Liver (tissue), 9 donors: ENCODE data around the gene SRCAP. TPM values are rescaled to one million over a fixed set of nuclear protein-coding genes. Genes with fewer than 3 reads are reported as not detected.
A peak's percentile ranks its signal among the peaks of the same experiment; 100 is the strongest.

Experiments used
- DNase-seq: peaks from one replicate; pipeline ENCODE4 v3.0.0-alpha.2; 2017; ENCODE audit warnings: low spot score
- H3K27ac ChIP-seq, 2 donors: one replicate each; pipeline ENCODE4 v1.7.0; 2013; ENCODE audit warnings: inconsistent platforms in 2 of 2, low read length in 2 of 2, control low read depth in 1 of 2, low read depth in 1 of 2, mild to moderate bottlenecking in 1 of 2
- H3K27me3 ChIP-seq, 4 donors: one replicate each; pipeline versions ENCODE4 v1.6.1 to v1.7.0; 2013; ENCODE audit warnings: low read length in 3 of 4, inconsistent platforms in 1 of 4, mild to moderate bottlenecking in 1 of 4, moderate library complexity in 1 of 4; ENCODE audit not compliant: control insufficient read depth in 4 of 4, insufficient read depth in 4 of 4
- H3K36me3 ChIP-seq, 4 donors: one replicate each; pipeline versions ENCODE4 v1.6.1 to v1.7.0; 2013; ENCODE audit warnings: low read length in 3 of 4, mild to moderate bottlenecking in 3 of 4, low read depth in 1 of 4, moderate library complexity in 1 of 4; ENCODE audit not compliant: control insufficient read depth in 4 of 4, insufficient read depth in 3 of 4
- H3K4me1 ChIP-seq, 4 donors: one replicate each; pipeline versions ENCODE4 v1.6.1 to v1.7.0; 2013; ENCODE audit warnings: low read length in 3 of 4, mild to moderate bottlenecking in 3 of 4, moderate library complexity in 1 of 4; ENCODE audit not compliant: control insufficient read depth in 4 of 4, insufficient read depth in 4 of 4
- H3K4me3 ChIP-seq, 3 donors: one replicate each; pipeline versions ENCODE4 v1.6.1 to v1.7.0; 2013; ENCODE audit warnings: low read length in 3 of 3, control low read depth in 1 of 3, low read depth in 1 of 3, mild to moderate bottlenecking in 1 of 3
- H3K9ac ChIP-seq, 2 donors: one replicate each; pipeline ENCODE4 v1.7.0; 2013; ENCODE audit warnings: low read length in 2 of 2, mild to moderate bottlenecking in 2 of 2, moderate library complexity in 2 of 2, control low read depth in 1 of 2, low read depth in 1 of 2
- H3K9me3 ChIP-seq, 4 donors: one replicate each; pipeline versions ENCODE4 v1.6.1 to v1.7.0; 2013; ENCODE audit warnings: low read length in 3 of 4; ENCODE audit not compliant: control insufficient read depth in 4 of 4
- EGR1 ChIP-seq, 2 donors: IDR thresholded peaks; 2 replicates each; pipeline ENCODE4 v1.6.1; 2016 to 2018; ENCODE audit warnings: antibody characterized with exemption in 2 of 2, low read depth in 2 of 2
- FOXA1 ChIP-seq: IDR thresholded peaks from 2 replicates; pipeline ENCODE4 v1.6.1; 2016; ENCODE audit warnings: antibody characterized with exemption
- FOXA2 ChIP-seq: IDR thresholded peaks from 2 replicates; pipeline ENCODE4 v1.6.1; 2016; ENCODE audit warnings: antibody characterized with exemption
- GABPA ChIP-seq, 2 donors: IDR thresholded peaks in 1 of 2; conservative IDR thresholded peaks in 1 of 2; 2 replicates each; pipeline ENCODE4 v1.6.1; 2016; ENCODE audit warnings: antibody characterized with exemption in 2 of 2, mild to moderate bottlenecking in 1 of 2, moderate library complexity in 1 of 2
- HNF4A ChIP-seq, 2 donors: conservative IDR thresholded peaks; 2 replicates each; pipeline ENCODE4 v1.6.1; 2016; ENCODE audit warnings: antibody characterized with exemption in 2 of 2, mild to moderate bottlenecking in 2 of 2
- HNF4G ChIP-seq: IDR thresholded peaks from 2 replicates; pipeline ENCODE4 v1.6.1; 2016; ENCODE audit warnings: antibody characterized with exemption
- JUND ChIP-seq, 2 donors: IDR thresholded peaks; 2 replicates each; pipeline ENCODE4 v1.6.1; 2016; ENCODE audit warnings: antibody characterized with exemption in 2 of 2
- NR2F2 ChIP-seq: IDR thresholded peaks from 2 replicates; pipeline ENCODE4 v1.6.1; 2016; ENCODE audit warnings: antibody characterized with exemption
- RAD21 ChIP-seq, 2 donors: IDR thresholded peaks; 2 replicates each; pipeline ENCODE4 v1.6.1; 2016; ENCODE audit warnings: antibody characterized with exemption in 2 of 2, mild to moderate bottlenecking in 2 of 2
- RXRA ChIP-seq, 2 donors: IDR thresholded peaks; 2 replicates each; pipeline ENCODE4 v1.6.1; 2017 to 2018; ENCODE audit warnings: antibody characterized with exemption in 2 of 2, mild to moderate bottlenecking in 1 of 2
- SP1 ChIP-seq: IDR thresholded peaks from 2 replicates; pipeline ENCODE4 v1.6.1; 2018; ENCODE audit warnings: antibody characterized with exemption, mild to moderate bottlenecking
- TAF1 ChIP-seq: conservative IDR thresholded peaks from 2 replicates; pipeline ENCODE4 v1.6.1; 2016; ENCODE audit warnings: antibody characterized with exemption, mild to moderate bottlenecking
- YY1 ChIP-seq: IDR thresholded peaks from 2 replicates; pipeline ENCODE4 v1.6.1; 2016; ENCODE audit warnings: antibody characterized with exemption, mild to moderate bottlenecking
- WGBS: extraction: QIAGEN DNeasy Blood & Tissue Kit; methylation state at CpG from one replicate; pipeline ENCODE4 v1.1.7; 2013; 5-methylcytosine and 5-hydroxymethylcytosine counted together
- polyA plus RNA-seq, 2 donors: library from polyadenylated mRNA; stranded (reverse) in 1 of 2; unstranded in 1 of 2; fragments of 200-250 nt in 1 of 2; fragments of >200 nt in 1 of 2; fragmentation: Nextera tagmentation in 1 of 2; extraction: Ambion mirVana in 1 of 2; gene quantifications; one replicate each; pipeline versions ENCODE4 v1.2.1 to v1.2.3, GENCODE V29; 2013 to 2015
- total RNA-seq, 2 donors: library from RNA; depleted of rRNA; stranded (reverse); fragments of >200 nt; gene quantifications; one replicate each; pipeline ENCODE4 v1.2.3, GENCODE V29; 2014
- TF ChIP-seq, protein P1 (sequence below): IDR thresholded peaks from 2 replicates; pipeline ENCODE4 v1.6.1; 2016; ENCODE audit warnings: antibody characterized with exemption, mild to moderate bottlenecking
- TF ChIP-seq, protein P2 (sequence below): IDR thresholded peaks from 2 replicates; pipeline ENCODE4 v1.6.1; 2016; ENCODE audit warnings: antibody characterized with exemption
- TF ChIP-seq, protein P3 (sequence below): fragments of 150-350 bp; IDR thresholded peaks from 2 replicates; pipeline ENCODE4 v1.5.1; 2017; ENCODE audit warnings: improper control_type of control experiment, low read depth, low read length; ENCODE audit not compliant: missing input control
- TF ChIP-seq, protein P4 (sequence below): IDR thresholded peaks from 2 replicates; pipeline ENCODE4 v1.6.1; 2016; ENCODE audit warnings: antibody characterized with exemption
- TF ChIP-seq, protein P5 (sequence below): IDR thresholded peaks from 2 replicates; pipeline ENCODE4 v1.6.1; 2016; ENCODE audit warnings: antibody characterized with exemption
- donor health status: healthy.
- donor health status: healthy.
- donor health status: healthy.
- donor health status: healthy.
- donor health status: healthy.

The SRCAP gene
- total and polyA plus RNA-seq, 4 donors = 7.6 to 27.7 (median 17.7) TPM

DNA sequence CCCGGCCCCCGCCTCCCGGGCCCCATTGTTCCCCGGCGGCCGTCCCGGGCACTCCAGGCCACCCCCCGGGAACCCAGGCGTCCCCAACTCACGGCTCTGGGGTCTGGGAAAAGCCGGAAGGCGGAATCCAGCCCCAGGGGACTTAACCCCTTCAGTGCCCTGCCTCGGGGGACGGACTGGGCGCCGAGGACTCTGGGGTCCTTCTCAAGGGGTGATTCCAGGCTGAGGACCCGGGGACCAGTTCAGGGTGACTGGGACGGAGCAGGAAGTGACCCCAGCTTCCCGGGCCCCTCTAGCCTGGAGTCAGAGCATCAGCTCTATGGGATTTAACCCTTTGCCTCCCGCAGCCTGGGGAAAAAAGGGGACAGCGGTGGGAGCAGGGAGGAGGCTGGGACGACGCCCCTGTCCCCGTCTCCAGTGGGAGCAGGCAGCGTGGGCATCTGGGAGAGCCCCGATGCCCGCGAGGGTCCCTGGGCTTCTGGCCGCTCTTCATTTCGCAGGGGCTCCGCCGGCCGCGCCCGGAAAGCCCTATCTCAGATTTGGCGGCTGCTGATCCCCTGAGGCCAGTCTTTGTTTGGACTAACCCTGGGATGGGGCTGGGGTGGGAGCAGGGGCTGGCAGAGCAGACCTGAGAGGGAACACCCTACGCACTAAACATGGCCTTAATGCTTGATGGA lies 88.1 kb downstream of the SRCAP start, which contains the start of gene ZNF629:
Gene ZNF629, minus strand, starts transcription at position 270 of the 677 bp plus-strand sequence. CDS start 2,723 bp downstream, outside the sequence.
- Histone ChIP-seq H3K27ac (peak within 1 kb of the TSS; percentile 39 to 56), H3K4me3 (peak within 1 kb of the TSS; percentile 84 to 98 (median 92)), H3K27me3 (no peaks in the 10 kb centered on the region), H3K9ac (peak within 1 kb of the TSS in 1 of 2 donors; percentile 50), H3K36me3 (peaks cover 0 to 14% (median 4%) of the 10 kb centered on the region in 4 donors), H3K4me1 (peaks cover 5 to 20% (median 11%) of the 10 kb centered on the region in 4 donors), H3K9me3 (no peaks in the 10 kb centered on the region)
- DNase-seq = peak; percentile 63
- TF ChIP-seq, protein P1, sequence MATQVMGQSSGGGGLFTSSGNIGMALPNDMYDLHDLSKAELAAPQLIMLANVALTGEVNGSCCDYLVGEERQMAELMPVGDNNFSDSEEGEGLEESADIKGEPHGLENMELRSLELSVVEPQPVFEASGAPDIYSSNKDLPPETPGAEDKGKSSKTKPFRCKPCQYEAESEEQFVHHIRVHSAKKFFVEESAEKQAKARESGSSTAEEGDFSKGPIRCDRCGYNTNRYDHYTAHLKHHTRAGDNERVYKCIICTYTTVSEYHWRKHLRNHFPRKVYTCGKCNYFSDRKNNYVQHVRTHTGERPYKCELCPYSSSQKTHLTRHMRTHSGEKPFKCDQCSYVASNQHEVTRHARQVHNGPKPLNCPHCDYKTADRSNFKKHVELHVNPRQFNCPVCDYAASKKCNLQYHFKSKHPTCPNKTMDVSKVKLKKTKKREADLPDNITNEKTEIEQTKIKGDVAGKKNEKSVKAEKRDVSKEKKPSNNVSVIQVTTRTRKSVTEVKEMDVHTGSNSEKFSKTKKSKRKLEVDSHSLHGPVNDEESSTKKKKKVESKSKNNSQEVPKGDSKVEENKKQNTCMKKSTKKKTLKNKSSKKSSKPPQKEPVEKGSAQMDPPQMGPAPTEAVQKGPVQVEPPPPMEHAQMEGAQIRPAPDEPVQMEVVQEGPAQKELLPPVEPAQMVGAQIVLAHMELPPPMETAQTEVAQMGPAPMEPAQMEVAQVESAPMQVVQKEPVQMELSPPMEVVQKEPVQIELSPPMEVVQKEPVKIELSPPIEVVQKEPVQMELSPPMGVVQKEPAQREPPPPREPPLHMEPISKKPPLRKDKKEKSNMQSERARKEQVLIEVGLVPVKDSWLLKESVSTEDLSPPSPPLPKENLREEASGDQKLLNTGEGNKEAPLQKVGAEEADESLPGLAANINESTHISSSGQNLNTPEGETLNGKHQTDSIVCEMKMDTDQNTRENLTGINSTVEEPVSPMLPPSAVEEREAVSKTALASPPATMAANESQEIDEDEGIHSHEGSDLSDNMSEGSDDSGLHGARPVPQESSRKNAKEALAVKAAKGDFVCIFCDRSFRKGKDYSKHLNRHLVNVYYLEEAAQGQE = no peak
- TF ChIP-seq JUND (IDR thresholded peaks at IDR 0.05) (no peak), FOXA2 (no peak), HNF4A (conservative IDR thresholded peaks at IDR 0.05) (peak; percentile 11), TAF1 (peak; percentile 24), YY1 (peak; percentile 49), GABPA (IDR thresholded peaks at IDR 0.05 in 1 of 2, conservative IDR thresholded peaks at IDR 0.05 in 1 of 2) (peak; percentile 74 to 89), SP1 (peak; percentile 43), FOXA1 (no peak), EGR1 (IDR thresholded peaks at IDR 0.05; ENCODE audit: low read depth in 2 of 2) (peak; percentile 15 to 52), RAD21 (IDR thresholded peaks at IDR 0.05) (peak; percentile 27 to 48), RXRA (IDR thresholded peaks at IDR 0.05) (peak; percentile 55 to 85), NR2F2 (peak; percentile 88), HNF4G (peak; percentile 11)
- TF ChIP-seq, protein P2, sequence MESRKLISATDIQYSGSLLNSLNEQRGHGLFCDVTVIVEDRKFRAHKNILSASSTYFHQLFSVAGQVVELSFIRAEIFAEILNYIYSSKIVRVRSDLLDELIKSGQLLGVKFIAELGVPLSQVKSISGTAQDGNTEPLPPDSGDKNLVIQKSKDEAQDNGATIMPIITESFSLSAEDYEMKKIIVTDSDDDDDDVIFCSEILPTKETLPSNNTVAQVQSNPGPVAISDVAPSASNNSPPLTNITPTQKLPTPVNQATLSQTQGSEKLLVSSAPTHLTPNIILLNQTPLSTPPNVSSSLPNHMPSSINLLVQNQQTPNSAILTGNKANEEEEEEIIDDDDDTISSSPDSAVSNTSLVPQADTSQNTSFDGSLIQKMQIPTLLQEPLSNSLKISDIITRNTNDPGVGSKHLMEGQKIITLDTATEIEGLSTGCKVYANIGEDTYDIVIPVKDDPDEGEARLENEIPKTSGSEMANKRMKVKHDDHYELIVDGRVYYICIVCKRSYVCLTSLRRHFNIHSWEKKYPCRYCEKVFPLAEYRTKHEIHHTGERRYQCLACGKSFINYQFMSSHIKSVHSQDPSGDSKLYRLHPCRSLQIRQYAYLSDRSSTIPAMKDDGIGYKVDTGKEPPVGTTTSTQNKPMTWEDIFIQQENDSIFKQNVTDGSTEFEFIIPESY = no peak
- TF ChIP-seq, protein P3, sequence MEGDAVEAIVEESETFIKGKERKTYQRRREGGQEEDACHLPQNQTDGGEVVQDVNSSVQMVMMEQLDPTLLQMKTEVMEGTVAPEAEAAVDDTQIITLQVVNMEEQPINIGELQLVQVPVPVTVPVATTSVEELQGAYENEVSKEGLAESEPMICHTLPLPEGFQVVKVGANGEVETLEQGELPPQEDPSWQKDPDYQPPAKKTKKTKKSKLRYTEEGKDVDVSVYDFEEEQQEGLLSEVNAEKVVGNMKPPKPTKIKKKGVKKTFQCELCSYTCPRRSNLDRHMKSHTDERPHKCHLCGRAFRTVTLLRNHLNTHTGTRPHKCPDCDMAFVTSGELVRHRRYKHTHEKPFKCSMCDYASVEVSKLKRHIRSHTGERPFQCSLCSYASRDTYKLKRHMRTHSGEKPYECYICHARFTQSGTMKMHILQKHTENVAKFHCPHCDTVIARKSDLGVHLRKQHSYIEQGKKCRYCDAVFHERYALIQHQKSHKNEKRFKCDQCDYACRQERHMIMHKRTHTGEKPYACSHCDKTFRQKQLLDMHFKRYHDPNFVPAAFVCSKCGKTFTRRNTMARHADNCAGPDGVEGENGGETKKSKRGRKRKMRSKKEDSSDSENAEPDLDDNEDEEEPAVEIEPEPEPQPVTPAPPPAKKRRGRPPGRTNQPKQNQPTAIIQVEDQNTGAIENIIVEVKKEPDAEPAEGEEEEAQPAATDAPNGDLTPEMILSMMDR = no peak
- TF ChIP-seq, protein P4, sequence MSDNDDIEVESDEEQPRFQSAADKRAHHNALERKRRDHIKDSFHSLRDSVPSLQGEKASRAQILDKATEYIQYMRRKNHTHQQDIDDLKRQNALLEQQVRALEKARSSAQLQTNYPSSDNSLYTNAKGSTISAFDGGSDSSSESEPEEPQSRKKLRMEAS = no peak
- TF ChIP-seq, protein P5, sequence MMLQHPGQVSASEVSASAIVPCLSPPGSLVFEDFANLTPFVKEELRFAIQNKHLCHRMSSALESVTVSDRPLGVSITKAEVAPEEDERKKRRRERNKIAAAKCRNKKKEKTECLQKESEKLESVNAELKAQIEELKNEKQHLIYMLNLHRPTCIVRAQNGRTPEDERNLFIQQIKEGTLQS = no peak
- WGBS = 1% methylated on average over 37 of the region's 37 CpGs
